Testis (tissue), 2 donors: ENCODE results near the gene NCKAP5.

ENCODE experiments used
- POLR2A ChIP-seq: fragments of 450-650 bp; IDR thresholded peaks from one replicate; pipeline ENCODE4 v1.6.1; 2017; ENCODE audit warnings: antibody characterized with exemption, mild to moderate bottlenecking, moderate library complexity
- TF ChIP-seq, protein P1 (sequence below), 3 experiments: fragments of 450-650 bp in 2 of 3; fragments of 200-600 bp in 1 of 3; sonication (generic) in 1 of 3; IDR thresholded peaks; one replicate each; pipeline ENCODE4 v1.5.1; 2016 to 2019; ENCODE audit warnings: antibody characterized with exemption in 3 of 3, mild to moderate bottlenecking in 2 of 3, moderate library complexity in 1 of 3

DNA sequence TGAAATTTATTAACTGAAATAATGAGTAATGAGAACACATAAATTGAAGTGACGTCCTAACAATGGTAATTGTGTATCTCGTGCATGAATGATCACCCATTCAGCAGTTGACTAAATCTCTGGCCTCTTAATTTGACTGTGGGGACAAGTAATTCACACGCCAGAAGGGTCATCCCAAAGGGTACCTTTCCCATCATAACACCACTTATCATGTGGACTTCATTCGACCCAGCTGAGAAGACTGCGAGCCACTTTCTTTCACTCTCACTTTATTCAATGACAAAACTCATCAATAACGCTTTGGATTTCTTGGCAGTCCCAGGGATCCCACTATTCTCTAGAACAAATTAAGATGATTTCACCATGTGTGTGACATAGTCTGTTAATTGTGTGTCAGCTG lies 835.6 kb downstream of the NCKAP5 start:
- TF ChIP-seq, protein P1, sequence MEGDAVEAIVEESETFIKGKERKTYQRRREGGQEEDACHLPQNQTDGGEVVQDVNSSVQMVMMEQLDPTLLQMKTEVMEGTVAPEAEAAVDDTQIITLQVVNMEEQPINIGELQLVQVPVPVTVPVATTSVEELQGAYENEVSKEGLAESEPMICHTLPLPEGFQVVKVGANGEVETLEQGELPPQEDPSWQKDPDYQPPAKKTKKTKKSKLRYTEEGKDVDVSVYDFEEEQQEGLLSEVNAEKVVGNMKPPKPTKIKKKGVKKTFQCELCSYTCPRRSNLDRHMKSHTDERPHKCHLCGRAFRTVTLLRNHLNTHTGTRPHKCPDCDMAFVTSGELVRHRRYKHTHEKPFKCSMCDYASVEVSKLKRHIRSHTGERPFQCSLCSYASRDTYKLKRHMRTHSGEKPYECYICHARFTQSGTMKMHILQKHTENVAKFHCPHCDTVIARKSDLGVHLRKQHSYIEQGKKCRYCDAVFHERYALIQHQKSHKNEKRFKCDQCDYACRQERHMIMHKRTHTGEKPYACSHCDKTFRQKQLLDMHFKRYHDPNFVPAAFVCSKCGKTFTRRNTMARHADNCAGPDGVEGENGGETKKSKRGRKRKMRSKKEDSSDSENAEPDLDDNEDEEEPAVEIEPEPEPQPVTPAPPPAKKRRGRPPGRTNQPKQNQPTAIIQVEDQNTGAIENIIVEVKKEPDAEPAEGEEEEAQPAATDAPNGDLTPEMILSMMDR (IDR thresholded peaks at IDR 0.05), result no peak
- TF ChIP-seq POLR2A, result no peak
